Endodermal cell (in vitro differentiated cells): ENCODE results near the gene PYROXD2. TPM values are rescaled to one million over a fixed set of nuclear protein-coding genes. Genes with fewer than 3 reads are reported as not detected.

Experiments
- DNase-seq: peaks from one replicate; pipeline ENCODE4 v3.0.0-alpha.2; 2017
- H3K27ac ChIP-seq: 2 replicates; pipeline ENCODE4 v1.5.1; 2013; ENCODE audit warnings: mild to moderate bottlenecking, low read depth, low read length, moderate library complexity
- H3K27me3 ChIP-seq: 2 replicates; pipeline ENCODE4 v1.6.1; 2013; ENCODE audit warnings: mild to moderate bottlenecking, low read length, moderate library complexity; ENCODE audit not compliant: insufficient read depth, control insufficient read depth, poor library complexity, severe bottlenecking
- H3K36me3 ChIP-seq: 2 replicates; pipeline ENCODE4 v1.7.0; 2013; ENCODE audit warnings: mild to moderate bottlenecking, low read length, moderate library complexity; ENCODE audit not compliant: control insufficient read depth, insufficient read depth
- H3K4me1 ChIP-seq: one replicate; pipeline ENCODE4 v1.7.0; 2013; ENCODE audit warnings: low read length; ENCODE audit not compliant: control insufficient read depth, insufficient read depth
- H3K4me3 ChIP-seq: 2 replicates; pipeline ENCODE4 v1.5.1; 2013; ENCODE audit warnings: mild to moderate bottlenecking, low read length, moderate library complexity
- H3K9ac ChIP-seq: 2 replicates; pipeline ENCODE4 v1.6.1; 2013; ENCODE audit warnings: mild to moderate bottlenecking, low read length, moderate library complexity; ENCODE audit not compliant: poor library complexity, severe bottlenecking; ENCODE audit errors: extremely low read depth
- H3K9me3 ChIP-seq: 2 replicates; pipeline ENCODE4 v1.6.1; 2013; ENCODE audit warnings: mild to moderate bottlenecking, low read length, moderate library complexity; ENCODE audit not compliant: control insufficient read depth
- H3K27ac Mint-ChIP-seq: 2 replicates; pipeline ENCODE4 v1.8.0; 2020; ENCODE audit warnings: mixed read lengths
- H3K27me3 Mint-ChIP-seq: 2 replicates; pipeline ENCODE4 v1.8.0; 2021; ENCODE audit warnings: mild to moderate bottlenecking, mixed read lengths; ENCODE audit not compliant: insufficient read depth
- H3K36me3 Mint-ChIP-seq: 2 replicates; pipeline ENCODE4 v1.8.0; 2020; ENCODE audit warnings: low read depth, mixed read lengths
- H3K4me1 Mint-ChIP-seq: 2 replicates; pipeline ENCODE4 v1.8.0; 2020; ENCODE audit warnings: mixed read lengths
- H3K4me3 Mint-ChIP-seq: 2 replicates; pipeline ENCODE4 v1.8.0; 2020; ENCODE audit warnings: mild to moderate bottlenecking, moderate library complexity, mixed read lengths
- H3K9me3 Mint-ChIP-seq: 2 replicates; pipeline ENCODE4 v1.8.0; 2020; ENCODE audit warnings: mild to moderate bottlenecking, mixed read lengths
- CTCF ChIP-seq: fragments of 200-600 bp; sonication (generic); conservative IDR thresholded peaks from 2 replicates; pipeline ENCODE4 v1.5.0; 2021; ENCODE audit warnings: antibody characterized with exemption, mild to moderate bottlenecking
- WGBS, 2 experiments: methylation state at CpG; one replicate each; pipeline versions ENCODE4 v1.1.5 to v1.1.7; 2013; ENCODE audit warnings: missing lambda C conversion rate in 2 of 2, mixed read lengths in 1 of 2; ENCODE audit not compliant: insufficient coverage in 1 of 2, insufficient read length in 1 of 2; 5-methylcytosine and 5-hydroxymethylcytosine counted together
- total RNA-seq, 2 donors: library from RNA; stranded (reverse); fragmentation: NEBNext Ultra II Directional in 1 of 2; extraction: Animal tissue kit (Norgen Biotek cat#: 25700) in 1 of 2; gene quantifications; 2 replicates in 1 of 2; 3 replicates in 1 of 2; pipeline ENCODE4 v1.2.1, GENCODE V29; 2021

Gene PYROXD2
- total RNA-seq, 2 donors from 2014 or later: 9.2 to 9.5 TPM

- WGBS, 2 experiments: 88 to 94% methylated on average over 4 to 6 of the region's 6 CpGs
- Histone ChIP-seq H3K27me3 (no peaks in the 10 kb centered on the region), H3K27ac (peak overlapping the region; percentile 49), H3K4me3 (no peak overlapping the region), H3K9me3 (no peaks in the 10 kb centered on the region), H3K9ac (no peak overlapping the region), H3K4me1 (no peaks in the 10 kb centered on the region), H3K36me3 (no peaks in the 10 kb centered on the region)
- DNase-seq: no peak
- Mint-ChIP-seq H3K4me1 (peaks cover 11% of the 10 kb centered on the region), H3K36me3 (no peaks in the 10 kb centered on the region), H3K27ac (no peak overlapping the region), H3K4me3 (no peak overlapping the region), H3K9me3 (no peaks in the 10 kb centered on the region), H3K27me3 (peaks cover 9% of the 10 kb centered on the region)
- no peak for TF ChIP-seq CTCF
Observed at GRCh38 chr10:98363220-98363619, 51.8 kb downstream of the PYROXD2 start.

- Histone ChIP-seq H3K27ac (no peak overlapping the region), H3K36me3 (no peaks in the 10 kb centered on the region), H3K9me3 (no peaks in the 10 kb centered on the region), H3K4me1 (no peaks in the 10 kb centered on the region), H3K27me3 (no peaks in the 10 kb centered on the region), H3K4me3 (no peak overlapping the region), H3K9ac (no peak overlapping the region)
- H3K36me3 Mint-ChIP-seq: no peaks in the 10 kb centered on the region
- H3K27ac Mint-ChIP-seq: peak overlapping the region; percentile 36
- no peak overlapping the region for H3K4me3 Mint-ChIP-seq
- H3K9me3 Mint-ChIP-seq: no peaks in the 10 kb centered on the region
- H3K4me1 Mint-ChIP-seq: peaks cover 9% of the 10 kb centered on the region
- WGBS, 2 experiments: 76 to 80% methylated on average over 14 to 15 of the region's 15 CpGs
- DNase-seq: peak; percentile 92
- no peak for TF ChIP-seq CTCF
- H3K27me3 Mint-ChIP-seq: peaks cover 2% of the 10 kb centered on the region
Observed at GRCh38 chr10:98361131-98362025, 53.6 kb downstream of the PYROXD2 start.

GRCh38 chr10:98357194-98357822 lies 57.7 kb downstream of the PYROXD2 start:
- Histone ChIP-seq H3K9me3 (no peaks in the 10 kb centered on the region), H3K4me1 (no peaks in the 10 kb centered on the region), H3K27me3 (peaks cover 25% of the 10 kb centered on the region), H3K27ac (no peak overlapping the region), H3K9ac (no peak overlapping the region), H3K4me3 (no peak overlapping the region), H3K36me3 (no peaks in the 10 kb centered on the region)
- WGBS, 2 experiments: 73% methylated on average over 4 of the region's 5 CpGs; no CpG with 5 or more reads in 1 of the 2 experiments
- no peaks in the 10 kb centered on the region for H3K9me3 Mint-ChIP-seq
- TF ChIP-seq CTCF: no peak
- H3K27me3 Mint-ChIP-seq: peaks cover 17% of the 10 kb centered on the region
- H3K36me3 Mint-ChIP-seq: no peaks in the 10 kb centered on the region
- peaks cover 15% of the 10 kb centered on the region for H3K4me1 Mint-ChIP-seq
- no peak for DNase-seq
- H3K4me3 Mint-ChIP-seq: no peak overlapping the region
- no peak overlapping the region for H3K27ac Mint-ChIP-seq
